GM12891 (cell line): Measurements from ENCODE around the gene IFIH1.
A peak's percentile ranks its signal among the peaks of the same experiment; 100 is the strongest.

Source experiments
- DNase-seq: peaks from one replicate; pipeline ENCODE4 v3.0.0; 2011; ENCODE audit warnings: low spot score; ENCODE audit not compliant: insufficient read length
- FAIRE-seq: peaks from 2 replicates; lab custom pipeline; 2011; peaks lifted over from hg19 to GRCh38; lab: Jason Lieb, UNC
- PAX5 ChIP-seq: IDR thresholded peaks from 2 replicates; pipeline ENCODE4 v1.6.1; 2011; ENCODE audit warnings: low read length, moderate library complexity, mild to moderate bottlenecking; ENCODE audit not compliant: insufficient read depth, severe bottlenecking
- POLR2A ChIP-seq: IDR thresholded peaks from 2 replicates; pipeline ENCODE4 v1.6.1; 2011; ENCODE audit warnings: low read depth, low read length, control low read depth
- POLR2AphosphoS5 ChIP-seq: IDR thresholded peaks from 2 replicates; pipeline ENCODE4 v1.6.1; 2011; ENCODE audit warnings: low read depth, low read length, control low read depth
- POU2F2 ChIP-seq: IDR thresholded peaks from 2 replicates; pipeline ENCODE4 v1.6.1; 2011; ENCODE audit warnings: low read depth, mild to moderate bottlenecking, control low read depth, low read length, moderate library complexity
- SPI1 ChIP-seq: IDR thresholded peaks from 2 replicates; pipeline ENCODE4 v1.6.1; 2011; ENCODE audit warnings: low read depth, low read length, control low read depth
- TAF1 ChIP-seq: IDR thresholded peaks from 2 replicates; pipeline ENCODE4 v1.6.1; 2011; ENCODE audit warnings: low read depth, low read length, control low read depth

The IFIH1 gene

DNA sequence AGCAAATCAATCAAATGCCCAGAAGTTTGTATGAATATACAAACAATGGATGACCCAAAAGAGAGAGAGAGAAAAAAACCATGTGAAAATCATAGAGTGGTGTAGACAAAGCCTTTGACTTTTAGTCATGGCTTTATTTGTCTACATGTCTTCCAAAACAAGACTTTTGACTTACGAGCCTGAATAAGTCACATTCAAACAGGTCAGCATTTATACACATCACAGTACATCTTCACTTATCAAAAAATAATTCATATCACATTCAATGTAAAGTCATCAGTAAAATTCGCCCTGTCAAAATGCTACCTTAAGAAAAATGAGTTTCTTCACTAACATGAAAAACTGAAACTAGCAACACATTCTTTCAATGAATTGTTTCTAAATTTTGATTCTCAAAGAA is 1.9 kb downstream of the IFIH1 start:
- FAIRE-seq, result no peak
- DNase-seq, result no peak
- TF ChIP-seq SPI1 (no peak), PAX5 (no peak), POU2F2 (no peak), POLR2A (no peak), POLR2AphosphoS5 (no peak)

DNA sequence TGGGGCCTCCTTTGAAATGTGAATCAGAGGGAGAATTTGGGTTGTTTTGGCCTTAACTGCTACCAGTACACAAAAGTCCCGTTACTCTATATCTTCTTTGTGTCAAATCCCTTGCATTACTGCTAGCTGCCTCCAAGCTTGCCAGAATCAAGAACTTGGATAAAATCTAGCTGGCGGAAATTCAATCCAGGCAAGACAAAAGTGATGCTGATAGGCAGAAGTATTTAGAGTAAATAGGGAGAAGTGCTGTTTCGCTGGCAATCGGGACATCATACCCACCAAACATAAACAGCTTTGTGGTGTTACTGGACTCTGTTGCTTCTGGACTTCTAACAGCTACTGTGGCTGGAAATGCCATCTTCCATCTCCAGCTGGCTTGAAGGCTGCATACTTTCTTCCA is 2.5 kb downstream of the IFIH1 start:
- peak; percentile 56 for FAIRE-seq
- DNase-seq, result no peak
- TF ChIP-seq POU2F2 (no peak), SPI1 (no peak), TAF1 (no peak), PAX5 (no peak)

DNA sequence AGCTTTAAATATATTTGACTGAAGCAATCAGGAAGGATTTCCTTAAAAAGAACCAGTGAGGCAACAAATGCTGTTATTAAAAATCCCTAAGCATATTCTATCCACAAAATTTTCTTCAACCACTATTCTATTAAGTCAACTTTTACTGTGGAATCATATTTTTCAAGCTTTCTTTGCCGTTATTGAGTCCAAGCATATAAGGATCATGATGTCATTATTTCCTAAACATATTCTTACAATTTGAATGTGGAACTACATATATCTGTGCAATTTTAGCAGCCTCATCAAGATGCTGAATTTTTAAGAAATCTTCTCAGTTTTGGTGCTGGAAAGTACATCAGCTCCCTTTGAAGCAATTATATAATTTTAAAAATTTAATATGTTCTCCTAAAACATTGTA is 5.6 kb downstream of the IFIH1 start:
- DNase-seq, result no peak

DNA sequence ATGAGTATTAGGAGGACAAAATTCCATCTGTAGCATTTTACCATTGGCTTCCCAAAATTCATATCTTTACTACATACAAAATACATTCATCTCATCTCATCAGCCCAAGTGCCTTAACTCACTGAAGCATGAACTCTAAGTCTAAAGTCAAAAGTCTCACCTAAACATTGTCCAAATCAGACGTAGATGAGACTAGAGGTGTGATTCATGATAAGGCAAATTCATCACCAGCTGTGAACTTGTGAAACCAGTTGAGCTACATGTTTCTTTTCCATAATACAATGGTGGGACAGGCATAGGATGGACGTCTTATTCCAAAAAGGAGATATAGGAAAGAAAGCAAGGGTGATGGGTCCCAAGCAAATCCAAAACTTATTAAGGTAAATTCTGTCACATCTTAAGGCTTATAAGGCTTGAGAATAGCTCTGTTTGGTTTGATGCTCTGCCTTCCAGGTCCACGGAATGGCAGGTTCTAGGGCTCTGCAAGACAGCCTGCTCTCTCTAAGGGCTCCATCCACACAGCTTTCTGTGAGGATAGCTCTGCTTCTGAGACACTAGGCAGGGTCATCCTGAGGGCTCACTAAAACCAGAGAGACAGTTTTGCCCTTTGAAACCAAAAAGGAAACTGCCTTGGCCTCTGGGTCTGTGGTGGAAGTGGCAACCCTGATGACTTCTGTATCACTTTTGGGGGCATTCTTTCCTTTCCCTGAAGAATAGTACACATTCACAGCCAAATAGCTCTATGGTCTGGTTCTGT is 9.6 kb downstream of the IFIH1 start:
- FAIRE-seq (no peak), DNase-seq (no peak)
- TF ChIP-seq PAX5, result no peak
- TF ChIP-seq POU2F2, result no peak
- TF ChIP-seq TAF1, result no peak
- no peak for TF ChIP-seq POLR2A
- TF ChIP-seq SPI1, result no peak
- no peak for TF ChIP-seq POLR2AphosphoS5

More for the DNA sequence above, 5.6 kb downstream of the IFIH1 start:
- TF ChIP-seq POLR2A (no peak), POLR2AphosphoS5 (no peak), PAX5 (no peak), TAF1 (no peak), POU2F2 (no peak)
- FAIRE-seq, result no peak

DNA sequence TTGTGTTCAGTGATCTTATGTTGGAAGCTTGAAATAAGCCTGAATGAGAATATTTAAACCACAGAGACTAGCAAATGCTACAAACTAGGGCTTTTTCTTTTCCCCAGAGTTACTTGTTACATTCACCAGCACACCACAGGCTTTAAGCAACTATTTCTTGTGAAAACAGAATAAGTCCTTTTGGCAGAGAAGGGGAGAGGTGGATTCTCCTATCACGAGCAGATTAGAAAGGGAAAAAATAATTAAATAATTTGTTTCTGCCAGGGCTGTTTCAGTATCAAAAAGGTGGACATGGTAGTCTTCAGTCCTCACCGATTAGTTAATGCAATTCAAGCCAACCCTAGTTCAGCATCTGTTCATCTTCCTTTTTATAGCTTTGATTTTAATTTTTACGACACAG is 12.6 kb downstream of the IFIH1 start:
- no peak for FAIRE-seq
- DNase-seq, result no peak
- TF ChIP-seq POU2F2, result no peak

DNA sequence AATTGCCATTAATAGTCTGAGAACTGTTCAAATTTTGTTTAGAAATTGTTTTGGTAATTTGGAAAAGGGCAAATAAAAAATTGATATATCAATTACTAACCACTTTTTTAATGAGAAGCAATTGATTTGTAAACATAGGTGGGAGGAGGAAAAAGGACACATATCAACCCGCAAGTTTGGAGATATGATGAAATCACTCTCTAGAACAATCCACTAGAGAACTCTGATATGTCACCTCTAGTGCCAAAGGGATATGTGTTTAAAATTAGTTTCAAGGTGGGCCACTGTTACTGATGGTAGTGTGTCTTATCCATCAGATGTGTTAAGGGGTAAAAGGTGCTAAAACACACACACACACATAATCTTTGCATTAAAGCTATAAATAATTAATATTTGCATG is 16.6 kb downstream of the IFIH1 start:
- FAIRE-seq (no peak), DNase-seq (no peak)
- no peak for TF ChIP-seq PAX5
- TF ChIP-seq SPI1, result no peak
- no peak for TF ChIP-seq TAF1
- TF ChIP-seq POU2F2, result no peak
- no peak for TF ChIP-seq POLR2A
- no peak for TF ChIP-seq POLR2AphosphoS5

DNA sequence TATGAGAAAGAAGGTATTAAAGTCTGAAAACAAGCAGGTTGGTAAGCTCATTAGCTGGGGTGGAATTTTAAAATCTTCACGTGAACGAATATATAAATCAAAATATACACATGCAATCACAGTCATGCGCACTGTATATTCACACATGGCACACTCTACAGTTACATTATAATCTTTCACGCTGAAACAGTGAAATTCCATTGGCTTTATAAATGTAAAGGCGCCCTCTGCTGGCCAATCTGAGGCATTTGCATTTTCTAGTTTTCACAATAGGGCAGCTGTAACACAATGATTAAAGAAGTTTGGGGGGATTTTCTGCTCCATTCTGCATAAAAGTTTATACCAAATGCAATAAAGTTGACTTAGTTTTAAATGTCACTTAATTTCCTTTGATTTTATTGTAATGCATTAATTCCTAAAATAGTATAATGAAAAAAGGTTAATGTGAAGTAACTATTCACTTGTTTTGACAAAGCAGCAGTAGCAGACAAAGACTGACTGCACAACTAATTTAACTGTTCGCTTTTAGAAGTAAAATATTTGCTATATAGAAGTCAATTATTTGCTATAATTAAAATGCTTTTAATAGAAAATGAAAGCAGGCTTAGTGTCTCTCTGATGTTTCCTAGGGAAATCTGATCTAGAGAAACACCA is 17.2 kb downstream of the IFIH1 start:
- no peak for DNase-seq
- peak; percentile 69 for FAIRE-seq
- TF ChIP-seq PAX5 (no peak), SPI1 (no peak), POU2F2 (peak; percentile 54; the same call in 1 of the 2 replicates), POLR2A (no peak), TAF1 (no peak)

DNA sequence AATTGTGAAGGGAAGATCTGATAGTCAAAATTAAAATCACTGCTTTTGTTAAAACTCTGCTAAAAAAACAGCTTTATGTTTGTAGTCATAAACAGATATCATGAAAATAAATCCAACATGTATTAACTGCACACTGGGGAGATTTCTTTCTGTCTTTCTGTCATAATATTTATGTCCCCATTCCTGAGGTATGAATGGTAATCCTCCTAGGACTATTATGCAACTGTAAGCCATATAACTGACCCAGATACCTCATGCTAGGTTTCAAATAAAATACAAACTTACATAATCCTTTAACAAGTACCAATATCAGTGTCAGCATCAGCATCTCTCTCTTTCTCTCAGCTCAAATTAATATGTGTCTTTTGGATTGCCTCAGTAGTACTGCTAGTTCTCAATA is 18.2 kb downstream of the IFIH1 start:
- FAIRE-seq (no peak), DNase-seq (no peak)
- no peak for TF ChIP-seq POLR2AphosphoS5
- TF ChIP-seq POU2F2, result no peak
- TF ChIP-seq POLR2A, result no peak

DNA sequence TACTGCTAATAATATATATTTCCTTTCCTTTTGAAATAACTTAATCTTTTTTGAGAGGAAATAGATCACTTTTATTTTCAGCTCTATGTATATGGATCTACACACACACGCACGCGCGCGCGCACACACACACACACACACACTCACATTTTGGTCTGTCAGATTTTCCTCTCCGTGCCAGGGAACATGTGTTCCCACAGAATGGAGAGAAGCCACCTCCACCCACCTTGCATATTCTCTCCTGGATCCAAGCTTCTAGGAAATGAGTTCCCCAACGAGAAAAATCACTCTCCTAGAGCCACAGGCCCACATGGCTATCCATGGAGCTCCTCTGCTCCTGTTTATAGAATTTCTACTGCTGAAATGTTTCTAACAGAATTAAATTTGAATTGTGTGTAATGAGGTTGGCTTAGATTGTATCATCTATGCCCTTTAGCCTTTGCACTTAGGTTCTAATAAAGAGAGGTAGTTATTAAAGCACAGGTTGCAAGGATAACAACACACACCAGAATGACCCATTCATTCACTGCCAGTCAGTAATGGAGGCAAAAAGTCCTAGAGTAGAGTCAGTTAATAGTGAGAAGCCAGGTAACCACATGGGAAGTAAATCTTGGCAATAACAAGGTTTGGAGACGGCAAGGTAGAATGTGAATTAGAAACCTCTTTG is 19.7 kb downstream of the IFIH1 start:
- FAIRE-seq, result no peak
- no peak for DNase-seq
- TF ChIP-seq TAF1, result no peak
- TF ChIP-seq POLR2A, result no peak
- TF ChIP-seq POU2F2, result no peak
- no peak for TF ChIP-seq POLR2AphosphoS5
- TF ChIP-seq SPI1, result no peak
- no peak for TF ChIP-seq PAX5

DNA sequence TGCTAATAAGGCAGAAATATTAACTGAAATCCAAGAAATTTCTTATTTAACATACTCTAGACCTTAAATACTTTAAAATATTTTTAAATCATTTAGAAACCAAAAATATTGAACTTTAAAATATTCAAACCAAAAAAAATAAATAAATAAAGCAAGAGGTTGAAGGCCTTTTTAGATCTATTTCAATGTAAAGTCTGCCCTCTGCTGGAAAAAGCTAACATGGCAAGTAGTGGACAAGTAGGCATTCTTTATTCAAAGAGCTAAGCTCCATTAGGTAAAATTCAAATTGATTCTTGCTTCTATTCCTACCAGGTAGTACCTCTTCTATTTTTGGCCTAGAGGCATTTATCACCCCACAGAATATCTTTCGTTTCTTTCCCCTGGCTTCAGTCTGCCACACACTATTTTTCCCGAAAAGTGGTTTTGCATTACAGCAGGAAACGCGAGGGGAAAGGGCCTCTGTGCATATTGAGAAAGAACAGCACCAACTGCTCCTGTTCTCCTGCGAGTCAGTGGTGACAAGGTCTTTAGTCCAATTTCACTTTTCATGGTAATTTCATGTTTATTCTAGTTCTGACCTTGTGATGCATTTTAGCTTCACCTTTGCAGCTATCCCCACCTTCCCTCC is 20.4 kb downstream of the IFIH1 start:
- DNase-seq (no peak), FAIRE-seq (peak; percentile 55)
- no peak for TF ChIP-seq PAX5
- no peak for TF ChIP-seq TAF1
- no peak for TF ChIP-seq POLR2A
- no peak for TF ChIP-seq POU2F2
- no peak for TF ChIP-seq POLR2AphosphoS5
- no peak for TF ChIP-seq SPI1
